NT2/D1 (cell line): Measurements from ENCODE around the gene PLA2G6.

ENCODE experiments used
- DNase-seq: peaks from one replicate; pipeline ENCODE4 v3.0.0-alpha.2; 2011; ENCODE audit warnings: low read depth, low spot score
- H3K27me3 ChIP-seq: 2 replicates; pipeline ENCODE4 v1.6.0; 2011; ENCODE audit warnings: mild to moderate bottlenecking; ENCODE audit not compliant: insufficient read length, insufficient read depth
- H3K36me3 ChIP-seq: 2 replicates; pipeline ENCODE4 v1.6.1; 2011; ENCODE audit warnings: mild to moderate bottlenecking, low read length, mixed read lengths; ENCODE audit not compliant: insufficient read depth, insufficient read length
- H3K4me1 ChIP-seq: 2 replicates; pipeline ENCODE4 v1.5.1; 2011; ENCODE audit not compliant: insufficient read depth, insufficient read length
- H3K4me3 ChIP-seq: 2 replicates; pipeline ENCODE4 v1.5.1; 2011; ENCODE audit warnings: low read depth; ENCODE audit not compliant: insufficient read length
- H3K9ac ChIP-seq: 2 replicates; pipeline ENCODE4 v1.6.0; 2011; ENCODE audit warnings: low read depth; ENCODE audit not compliant: insufficient read length
- H3K9me3 ChIP-seq: 2 replicates; pipeline ENCODE4 v1.5.1; 2011; ENCODE audit warnings: mild to moderate bottlenecking, low read length; ENCODE audit not compliant: insufficient read depth
- SUZ12 ChIP-seq: IDR thresholded peaks from 2 replicates; pipeline ENCODE4 v1.6.1; 2011; ENCODE audit not compliant: insufficient read length, insufficient read depth; ENCODE audit errors: extremely low read depth
- YY1 ChIP-seq: IDR thresholded peaks from 2 replicates; pipeline ENCODE4 v1.6.1; 2011; ENCODE audit not compliant: insufficient read length, insufficient read depth
- ZNF274 ChIP-seq: IDR thresholded peaks from 2 replicates; pipeline ENCODE4 v1.6.1; 2011; ENCODE audit warnings: mild to moderate bottlenecking, low read depth, low read length

The PLA2G6 gene

DNA sequence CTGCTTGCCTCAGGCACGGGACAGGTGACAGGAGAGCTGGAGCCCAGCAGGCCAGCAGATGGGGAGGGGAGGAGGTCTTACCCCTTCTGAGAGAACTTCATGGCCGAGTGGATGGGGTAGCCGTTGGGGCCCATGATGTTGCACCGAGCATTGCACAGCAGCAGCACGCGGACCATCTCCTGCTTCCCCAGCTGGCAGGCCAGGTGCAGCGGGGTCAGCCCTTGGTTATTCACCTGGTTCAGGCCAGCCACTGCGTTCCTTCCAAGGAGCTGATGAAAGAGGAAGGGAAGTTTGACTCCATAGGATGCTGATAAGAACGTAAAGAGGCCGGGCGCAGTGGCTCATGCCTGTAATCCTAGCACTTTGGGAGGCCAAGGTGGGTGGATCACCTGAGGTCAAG is 41.7 kb downstream of the PLA2G6 start:
- DNase-seq = no peak
- H3K9me3 ChIP-seq = no peaks in the 10 kb centered on the region
- peaks cover 17% of the 10 kb centered on the region for H3K36me3 ChIP-seq
- H3K4me1 ChIP-seq = no peaks in the 10 kb centered on the region
- no peak overlapping the region for H3K9ac ChIP-seq
- no peak overlapping the region for H3K4me3 ChIP-seq
- H3K27me3 ChIP-seq = no peaks in the 10 kb centered on the region
- no peak for TF ChIP-seq YY1

DNA sequence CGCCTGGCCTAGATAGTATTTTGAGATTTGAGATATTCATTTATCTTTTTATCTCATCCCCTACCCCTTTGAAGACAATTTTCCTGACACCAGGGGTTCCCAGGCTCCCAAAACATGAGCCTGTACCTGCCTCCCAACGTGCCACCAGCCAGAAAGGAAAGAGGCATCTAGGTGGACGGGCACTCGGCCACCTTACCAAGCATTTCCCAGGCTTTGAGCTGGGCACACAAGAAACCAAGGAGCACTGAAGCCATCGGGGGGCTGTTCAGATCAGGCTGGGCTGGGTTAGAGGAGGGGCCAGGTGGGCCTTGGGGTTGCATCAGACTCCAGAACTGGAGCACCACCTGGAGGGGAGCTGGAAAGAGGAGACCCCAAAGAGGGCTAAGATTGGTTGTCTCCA is 42.7 kb downstream of the PLA2G6 start:
- Histone ChIP-seq H3K4me1 (no peaks in the 10 kb centered on the region), H3K27me3 (no peaks in the 10 kb centered on the region), H3K4me3 (no peak overlapping the region), H3K9ac (no peak overlapping the region), H3K9me3 (no peaks in the 10 kb centered on the region), H3K36me3 (peaks cover 18% of the 10 kb centered on the region)
- no peak for DNase-seq
- no peak for TF ChIP-seq SUZ12
- no peak for TF ChIP-seq ZNF274
- TF ChIP-seq YY1 = no peak

DNA sequence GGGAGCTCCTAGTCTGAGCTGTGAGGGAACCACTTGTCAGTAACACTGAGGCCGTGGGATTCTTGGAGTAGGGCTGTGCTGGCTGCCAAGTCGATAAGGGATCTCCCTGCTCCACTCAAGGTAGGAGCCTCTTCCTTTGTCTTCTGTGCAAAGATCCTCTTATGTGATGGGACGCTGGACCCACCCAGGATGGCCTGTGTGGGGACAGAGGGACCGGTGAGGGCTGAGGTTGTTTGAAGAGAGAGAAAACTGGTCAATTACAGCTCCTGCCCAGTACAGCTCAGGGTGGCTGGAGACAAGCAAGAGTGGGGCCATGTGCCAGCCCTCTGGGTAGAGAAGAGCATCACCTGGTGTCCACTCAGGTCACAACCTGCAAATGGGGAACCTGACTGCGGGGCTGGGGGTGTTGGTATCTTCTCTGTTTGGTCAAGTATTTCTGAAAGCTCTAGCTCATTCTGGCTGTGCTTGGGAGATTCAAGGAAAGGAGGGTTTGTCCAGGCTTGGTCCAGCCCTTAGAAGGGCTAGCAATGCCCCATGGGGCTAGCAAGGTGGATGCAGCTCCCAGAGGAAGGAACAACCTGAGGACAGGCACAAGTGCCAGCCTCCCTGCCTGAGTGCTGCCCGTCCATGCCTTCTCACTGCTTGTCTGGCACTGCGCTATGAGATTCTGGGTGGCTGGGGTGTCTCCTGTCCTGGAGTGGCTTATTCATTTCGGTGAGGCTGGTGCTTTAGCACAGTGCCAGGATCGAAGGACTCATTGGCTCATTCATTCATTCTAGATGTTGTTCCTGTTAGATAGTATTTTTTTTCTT is 43.5 kb downstream of the PLA2G6 start:
- Histone ChIP-seq H3K27me3 (no peaks in the 10 kb centered on the region), H3K4me3 (no peak overlapping the region), H3K9me3 (no peaks in the 10 kb centered on the region), H3K36me3 (peaks cover 22% of the 10 kb centered on the region), H3K9ac (no peak overlapping the region), H3K4me1 (no peaks in the 10 kb centered on the region)
- TF ChIP-seq ZNF274 = no peak
- TF ChIP-seq SUZ12 = no peak
- TF ChIP-seq YY1 = no peak
- DNase-seq = no peak

DNA sequence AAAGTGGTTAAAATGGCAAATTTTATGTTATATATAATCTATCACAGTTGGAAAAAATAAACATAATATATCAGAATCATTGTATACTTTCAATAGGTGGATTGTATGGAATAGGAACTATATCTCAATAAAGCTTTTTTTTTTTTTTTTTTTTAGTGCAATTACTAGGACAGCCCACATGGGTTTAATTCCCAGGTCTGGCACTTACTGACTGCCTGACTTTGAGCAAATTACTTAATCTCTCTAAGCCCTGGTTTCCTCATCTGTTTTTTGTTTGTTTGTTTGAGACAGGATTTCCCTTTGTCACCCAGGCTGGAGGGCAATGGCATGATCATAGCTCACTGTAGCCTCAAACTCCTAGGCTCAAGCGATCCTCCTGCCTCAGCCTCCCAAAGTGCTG is 45.0 kb downstream of the PLA2G6 start:
- no peak for DNase-seq
- H3K9me3 ChIP-seq = no peaks in the 10 kb centered on the region
- H3K36me3 ChIP-seq = peaks cover 21% of the 10 kb centered on the region

DNA sequence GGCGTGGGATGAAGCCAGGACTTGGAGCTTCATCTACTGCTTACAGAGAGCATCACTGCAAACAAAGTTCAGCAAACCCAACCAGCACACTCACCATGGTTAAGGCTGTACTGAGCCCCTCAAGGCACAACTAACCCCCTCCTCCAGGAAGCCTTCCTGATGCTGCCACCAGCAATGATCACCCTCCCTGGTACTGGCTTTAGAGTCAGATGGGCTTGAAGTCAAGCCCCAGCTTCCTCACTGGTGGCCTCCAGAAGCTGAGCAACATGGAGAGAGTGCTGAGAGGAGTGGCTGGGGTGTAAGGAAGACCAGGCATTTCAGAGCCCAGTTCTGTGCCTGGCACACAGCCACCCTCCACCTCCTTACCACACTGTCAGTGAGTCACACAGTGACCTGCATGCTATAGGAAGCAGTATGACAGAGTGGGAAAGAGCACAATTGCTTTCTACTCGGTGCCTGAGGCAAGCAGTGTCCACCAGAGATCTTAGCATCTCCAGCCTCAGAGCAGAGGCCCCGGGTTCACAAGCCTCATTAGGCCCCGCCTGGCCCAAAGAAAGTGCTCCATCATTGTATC is 46.4 kb downstream of the PLA2G6 start:
- Histone ChIP-seq H3K36me3 (peaks cover 18% of the 10 kb centered on the region), H3K4me1 (no peaks in the 10 kb centered on the region), H3K4me3 (no peak overlapping the region), H3K9ac (no peak overlapping the region), H3K9me3 (no peaks in the 10 kb centered on the region), H3K27me3 (no peaks in the 10 kb centered on the region)
- no peak for DNase-seq
- TF ChIP-seq SUZ12 = no peak
- TF ChIP-seq ZNF274 = no peak
- no peak for TF ChIP-seq YY1

More for the DNA sequence above, 45.0 kb downstream of the PLA2G6 start:
- Histone ChIP-seq H3K4me3 (no peak overlapping the region), H3K9ac (no peak overlapping the region), H3K4me1 (no peaks in the 10 kb centered on the region), H3K27me3 (no peaks in the 10 kb centered on the region)
- TF ChIP-seq YY1 (no peak), SUZ12 (no peak), ZNF274 (no peak)

DNA sequence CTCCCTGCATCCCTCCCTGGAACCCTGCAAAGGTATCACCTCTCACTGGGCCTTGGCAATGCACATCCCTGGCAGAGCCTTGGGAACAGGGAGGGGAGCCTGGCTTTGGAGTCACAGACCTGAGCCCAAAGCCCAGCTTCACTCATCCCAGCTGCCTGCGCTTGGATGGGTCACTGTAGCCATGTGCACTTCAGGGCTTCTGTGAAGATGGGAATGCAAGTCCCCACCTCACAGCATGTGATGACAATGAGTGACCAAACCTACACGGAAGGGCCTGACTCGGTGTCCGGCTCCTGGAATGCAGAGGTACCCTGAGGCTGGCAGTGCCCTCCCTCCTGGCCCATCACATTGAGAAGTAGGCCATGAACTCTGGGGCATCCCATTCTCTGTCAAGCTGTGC is 48.3 kb downstream of the PLA2G6 start:
- DNase-seq = no peak
- no peak overlapping the region for H3K4me3 ChIP-seq
- H3K4me1 ChIP-seq = no peaks in the 10 kb centered on the region
- no peak overlapping the region for H3K9ac ChIP-seq
- TF ChIP-seq YY1 = no peak
- TF ChIP-seq SUZ12 = no peak
- TF ChIP-seq ZNF274 = no peak
- H3K36me3 ChIP-seq = peaks cover 17% of the 10 kb centered on the region
- no peaks in the 10 kb centered on the region for H3K27me3 ChIP-seq
- H3K9me3 ChIP-seq = no peaks in the 10 kb centered on the region

DNA sequence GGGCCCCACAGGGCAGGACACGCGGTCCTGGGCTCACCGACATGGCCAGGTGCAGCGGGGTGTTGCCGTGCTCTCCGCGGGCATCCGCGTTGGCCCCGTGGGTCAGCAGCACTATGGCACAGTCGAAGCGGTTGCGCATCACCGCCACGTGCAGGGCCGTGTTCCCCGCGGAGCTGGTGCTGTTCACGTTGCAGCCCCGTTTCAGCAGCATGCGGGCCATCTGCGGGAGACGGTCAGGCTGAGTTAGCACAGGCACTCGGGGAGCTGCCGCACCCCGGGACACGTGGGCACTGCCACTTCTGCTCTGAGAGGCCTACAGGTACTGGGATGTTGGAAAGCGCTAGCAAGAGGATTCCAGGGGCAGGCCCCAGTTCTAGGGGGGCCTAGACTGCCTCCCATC is 48.8 kb downstream of the PLA2G6 start:
- H3K27me3 ChIP-seq = no peaks in the 10 kb centered on the region
- no peak overlapping the region for H3K9ac ChIP-seq
- DNase-seq = no peak
- no peaks in the 10 kb centered on the region for H3K9me3 ChIP-seq
- no peaks in the 10 kb centered on the region for H3K4me1 ChIP-seq
- H3K36me3 ChIP-seq = peaks cover 13% of the 10 kb centered on the region
- no peak overlapping the region for H3K4me3 ChIP-seq
- TF ChIP-seq ZNF274 (no peak), YY1 (no peak), SUZ12 (no peak)

DNA sequence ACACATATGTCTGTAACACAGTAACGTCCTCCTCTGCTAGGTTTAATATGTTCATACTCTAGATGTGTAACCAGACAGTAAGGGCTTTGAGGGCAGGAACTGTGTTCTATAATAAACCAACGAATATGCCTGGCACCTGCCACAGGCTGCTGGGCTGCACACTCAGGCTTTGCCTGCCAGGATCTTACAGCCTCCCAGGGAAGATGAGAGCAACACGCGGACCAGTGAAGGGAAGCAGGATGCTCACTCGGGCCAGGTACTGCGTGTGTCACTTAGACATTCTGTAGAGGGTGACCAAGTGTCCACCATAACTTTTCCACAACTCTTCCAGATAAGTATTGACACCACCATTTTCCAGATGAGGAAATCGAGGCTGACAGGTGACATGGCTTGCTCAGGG is 49.5 kb downstream of the PLA2G6 start:
- TF ChIP-seq SUZ12 (no peak), ZNF274 (no peak), YY1 (no peak)
- H3K4me1 ChIP-seq = no peaks in the 10 kb centered on the region
- no peaks in the 10 kb centered on the region for H3K9me3 ChIP-seq
- H3K4me3 ChIP-seq = no peak overlapping the region
- no peak for DNase-seq
- H3K36me3 ChIP-seq = peaks cover 14% of the 10 kb centered on the region
- H3K27me3 ChIP-seq = no peaks in the 10 kb centered on the region
- no peak overlapping the region for H3K9ac ChIP-seq
